HG02970 (cell line): Measurements from ENCODE around the gene EFCAB6.

Source experiments
- ATAC-seq: cut with Tn5 transposase; IDR thresholded peaks from one replicate; pipeline ENCODE4 v1.9.1; 2021; ENCODE audit warnings: mild to moderate bottlenecking, moderate library complexity, moderate number of reproducible peaks; ENCODE audit not compliant: unreplicated experiment, low FRiP score

The EFCAB6 gene

GRCh38 chr22:43555561-43556515 lies 256.3 kb downstream of the EFCAB6 start:
- no peak for ATAC-seq

- ATAC-seq, result no peak
Observed at GRCh38 chr22:43554694-43555365, 257.3 kb downstream of the EFCAB6 start.

DNA sequence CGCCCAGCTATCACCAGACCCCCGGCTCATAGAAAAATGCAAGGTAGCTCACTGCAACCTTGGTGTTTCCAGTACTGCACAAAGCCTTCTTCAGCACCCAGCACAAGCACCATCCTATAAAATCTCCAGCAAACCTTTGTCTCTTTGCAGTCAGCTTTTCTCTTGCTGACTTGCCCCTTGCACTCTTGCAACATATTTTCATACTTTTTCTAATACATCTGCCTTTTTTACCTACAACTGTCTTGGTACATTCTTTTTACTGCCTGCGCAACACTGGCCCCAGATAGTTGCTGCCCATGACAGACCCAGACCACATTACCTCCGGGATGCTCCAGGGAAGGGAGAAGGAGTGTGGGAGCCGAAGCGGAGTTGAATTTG lies 257.9 kb downstream of the EFCAB6 start:
- ATAC-seq, result no peak

GRCh38 chr22:43553451-43554258 lies 258.4 kb downstream of the EFCAB6 start:
- ATAC-seq, result no peak

- ATAC-seq, result no peak
Observed at GRCh38 chr22:43550672-43551071, 261.4 kb downstream of the EFCAB6 start.

GRCh38 chr22:43550024-43550620 lies 262.0 kb downstream of the EFCAB6 start:
- ATAC-seq, result no peak

- no peak for ATAC-seq
Observed at GRCh38 chr22:43546186-43546585, 265.9 kb downstream of the EFCAB6 start.

- no peak for ATAC-seq
Observed at GRCh38 chr22:43544289-43544673, 267.8 kb downstream of the EFCAB6 start.

GRCh38 chr22:43543522-43544288 lies 268.4 kb downstream of the EFCAB6 start:
- ATAC-seq, result no peak

DNA sequence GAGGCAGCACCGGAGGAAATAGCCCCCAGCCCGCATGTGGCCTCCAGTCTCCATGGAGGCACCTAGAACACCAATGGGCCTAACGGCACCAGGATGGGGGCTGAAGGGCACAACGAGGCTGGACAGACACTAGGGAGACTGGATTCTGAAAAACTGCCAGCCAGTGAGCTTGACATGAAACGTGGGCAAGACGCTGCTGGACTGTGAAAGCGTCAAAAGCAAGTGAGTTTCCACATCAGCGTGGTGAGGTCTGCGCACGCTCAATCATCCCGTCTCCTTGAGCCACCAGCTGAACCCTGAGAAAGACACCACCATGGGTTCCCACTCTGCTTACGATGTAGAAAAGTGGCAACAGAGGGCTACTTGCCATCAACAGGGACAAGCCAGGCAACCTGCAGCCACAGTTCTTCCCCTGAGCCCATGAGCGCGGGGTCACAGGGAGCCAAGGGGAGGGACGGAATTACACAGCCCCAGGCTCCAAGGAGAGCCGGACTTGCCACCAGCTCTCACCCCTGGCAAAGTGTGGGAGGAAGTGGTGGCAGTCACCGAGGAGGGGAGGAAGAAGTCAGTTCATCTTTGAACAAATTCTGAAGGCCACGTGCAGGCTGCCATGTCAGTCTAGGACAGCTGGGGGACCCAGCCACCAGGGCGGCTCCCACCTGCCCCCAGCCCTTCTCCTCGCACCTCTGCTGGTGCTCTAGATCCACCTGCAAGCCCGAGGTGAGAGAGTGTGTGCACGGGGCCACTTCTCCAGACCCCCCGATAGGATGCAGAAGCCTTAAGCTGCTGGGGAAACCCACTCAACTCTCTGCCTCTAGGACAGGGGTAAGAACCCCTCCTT lies 269.2 kb downstream of the EFCAB6 start:
- ATAC-seq, result no peak

DNA sequence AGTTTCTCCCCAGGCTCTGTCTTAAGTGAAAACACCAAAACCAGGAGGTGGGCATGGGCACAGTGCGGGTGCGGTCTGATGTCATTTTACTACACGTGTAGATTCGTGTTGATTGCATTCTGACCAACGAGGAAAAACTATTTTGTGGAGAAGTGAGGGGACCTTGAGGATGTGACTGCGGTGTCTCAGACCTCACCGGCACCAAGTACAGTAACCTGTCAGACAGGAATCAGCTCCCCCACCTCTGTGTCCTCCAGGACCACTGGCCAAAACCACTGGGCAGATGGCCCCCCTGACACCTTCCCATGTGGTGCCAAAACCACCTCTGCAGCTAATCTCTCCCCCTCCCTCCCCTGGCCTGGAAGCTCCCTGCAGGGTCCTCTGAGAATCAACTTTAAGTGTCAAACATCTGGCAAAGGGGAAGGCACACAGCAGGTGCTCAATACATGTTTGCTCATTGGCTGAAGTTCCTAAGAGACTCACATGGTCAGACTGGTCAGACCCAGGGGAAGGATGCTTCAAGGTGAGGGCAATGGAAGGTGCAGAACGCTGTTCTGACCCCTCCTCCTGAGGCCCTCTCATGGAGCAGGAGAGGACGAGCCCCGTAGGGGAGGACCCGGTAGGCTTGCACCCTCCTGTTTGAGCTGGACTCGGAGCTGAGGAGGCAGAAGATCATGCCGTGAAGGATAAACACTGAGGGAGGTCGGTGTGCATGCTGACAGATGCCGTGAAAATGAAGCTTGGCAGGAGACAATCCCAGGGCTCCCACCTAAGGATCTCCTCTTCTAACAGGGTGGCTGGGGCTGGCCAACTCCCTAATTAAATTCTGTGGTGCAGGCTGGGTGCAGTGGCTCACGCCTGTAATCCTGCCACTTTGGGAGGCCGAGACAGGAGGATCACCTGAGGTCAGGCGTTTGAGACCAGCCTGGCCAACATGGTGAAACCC lies 270.4 kb downstream of the EFCAB6 start:
- ATAC-seq, result no peak

GRCh38 chr22:43541022-43541421 lies 271.1 kb downstream of the EFCAB6 start:
- no peak for ATAC-seq

DNA sequence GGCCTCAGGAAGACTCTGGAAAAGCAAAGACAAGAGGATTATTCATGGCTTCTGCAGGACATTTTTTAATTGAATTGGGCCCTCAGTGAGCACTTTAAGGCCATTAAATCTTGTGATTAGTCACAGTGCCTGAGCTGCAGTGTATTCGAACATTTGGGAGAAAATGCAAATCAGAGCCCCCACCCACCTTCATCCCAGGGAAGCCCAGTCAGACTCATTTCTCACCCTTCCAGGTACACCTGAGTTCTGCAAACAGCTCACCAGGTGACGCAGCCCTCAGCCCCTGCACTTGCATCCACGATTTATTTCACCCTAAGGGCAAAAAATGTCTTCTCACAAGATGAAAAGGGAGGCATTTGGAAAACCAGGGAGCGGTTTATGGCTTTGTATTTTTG lies 271.6 kb downstream of the EFCAB6 start:
- ATAC-seq, result no peak

DNA sequence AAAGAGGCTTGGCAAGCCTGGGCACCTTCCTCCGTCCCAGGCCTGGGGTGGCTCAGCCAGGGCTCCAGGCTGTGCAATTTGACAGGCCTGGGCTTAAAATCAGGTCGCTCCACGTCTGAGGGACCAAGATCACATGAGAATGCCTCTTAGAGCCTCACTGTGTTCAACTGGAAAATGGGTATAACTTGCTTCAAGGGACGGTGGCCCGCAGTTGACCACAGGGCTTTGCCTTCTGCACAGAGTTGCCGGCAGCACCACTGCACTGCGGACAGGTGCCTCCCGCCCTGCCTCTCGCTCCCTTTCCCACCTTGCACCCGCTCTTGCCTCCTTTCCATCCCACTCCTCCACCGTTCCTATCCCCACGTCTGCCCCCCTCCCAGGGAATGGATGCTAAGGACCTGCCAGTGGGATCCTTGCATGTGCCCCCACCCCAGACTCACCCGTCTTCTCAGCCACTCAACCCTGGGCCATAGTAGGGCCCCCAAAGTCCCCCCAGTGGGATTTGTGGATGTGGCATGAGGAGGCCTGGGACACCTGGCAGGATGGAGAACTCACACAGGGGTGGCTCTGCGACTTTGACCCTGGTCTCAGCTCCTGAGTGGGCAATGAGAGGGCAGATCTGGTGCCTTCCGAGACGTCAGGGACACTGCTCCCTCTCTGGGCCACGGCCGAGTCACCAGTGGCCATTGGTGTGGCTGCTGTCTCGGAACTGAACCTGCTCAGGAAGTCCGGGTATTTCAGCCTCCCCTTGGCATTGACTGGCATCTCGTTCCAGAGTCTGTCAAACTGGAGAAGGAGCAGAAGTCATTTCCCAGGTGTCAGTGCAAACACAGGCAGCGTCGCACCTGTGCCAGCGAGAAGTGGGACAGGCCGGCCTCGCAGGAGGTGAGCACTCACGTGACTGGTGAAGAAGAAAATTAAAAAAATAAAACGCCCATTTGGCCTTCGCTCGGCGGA lies 272.3 kb downstream of the EFCAB6 start:
- ATAC-seq, result no peak

DNA sequence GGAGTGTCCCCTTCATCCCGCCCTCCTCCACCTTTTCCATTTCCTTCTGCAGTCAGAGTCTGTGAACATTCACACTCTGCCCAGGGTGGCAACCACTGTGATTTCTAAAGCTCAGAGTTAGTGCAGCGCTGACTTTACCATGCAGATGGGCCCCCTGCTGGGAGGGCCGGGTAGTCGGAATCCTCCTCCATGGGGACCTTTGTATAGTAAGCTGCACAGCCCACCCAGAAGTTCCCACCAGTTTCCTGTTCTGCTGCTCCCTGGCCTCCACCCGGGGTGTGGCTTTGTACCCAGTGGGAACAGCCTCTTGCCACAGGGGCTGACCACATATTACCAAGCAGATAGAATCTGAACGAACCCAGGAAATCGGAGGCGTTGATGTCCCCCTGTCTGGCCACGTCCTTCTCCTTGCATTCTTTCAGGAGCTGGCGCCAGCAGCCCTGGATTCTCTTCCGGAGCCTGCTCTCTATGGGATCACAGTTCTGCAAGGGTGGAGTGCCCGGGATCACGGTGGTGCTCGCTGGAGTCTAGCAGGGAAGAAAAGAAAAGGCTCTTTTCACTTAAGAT lies 275.0 kb downstream of the EFCAB6 start:
- ATAC-seq, result no peak

GRCh38 chr22:43535741-43536140 lies 276.4 kb downstream of the EFCAB6 start:
- ATAC-seq, result no peak
